Germinal center (tissue), 1 donor: ENCODE measurements around the gene ARHGDIA.
A peak's percentile ranks its signal among the peaks of the same experiment; 100 is the strongest.

Experiments used
- DNase-seq: peaks from one replicate; pipeline ENCODE4 v3.0.0; 2012; ENCODE audit warnings: mixed read lengths, low spot score

ARHGDIA gene

GRCh38 chr17:81863833-81864768, 7.0 kb downstream of the ARHGDIA start:
- DNase-seq, result no peak

GRCh38 chr17:81863123-81863675, 7.9 kb downstream of the ARHGDIA start:
- DNase-seq, result no peak

GRCh38 chr17:81860756-81861568, 10.2 kb downstream of the ARHGDIA start:
- peak; percentile 100 for DNase-seq

DNA sequence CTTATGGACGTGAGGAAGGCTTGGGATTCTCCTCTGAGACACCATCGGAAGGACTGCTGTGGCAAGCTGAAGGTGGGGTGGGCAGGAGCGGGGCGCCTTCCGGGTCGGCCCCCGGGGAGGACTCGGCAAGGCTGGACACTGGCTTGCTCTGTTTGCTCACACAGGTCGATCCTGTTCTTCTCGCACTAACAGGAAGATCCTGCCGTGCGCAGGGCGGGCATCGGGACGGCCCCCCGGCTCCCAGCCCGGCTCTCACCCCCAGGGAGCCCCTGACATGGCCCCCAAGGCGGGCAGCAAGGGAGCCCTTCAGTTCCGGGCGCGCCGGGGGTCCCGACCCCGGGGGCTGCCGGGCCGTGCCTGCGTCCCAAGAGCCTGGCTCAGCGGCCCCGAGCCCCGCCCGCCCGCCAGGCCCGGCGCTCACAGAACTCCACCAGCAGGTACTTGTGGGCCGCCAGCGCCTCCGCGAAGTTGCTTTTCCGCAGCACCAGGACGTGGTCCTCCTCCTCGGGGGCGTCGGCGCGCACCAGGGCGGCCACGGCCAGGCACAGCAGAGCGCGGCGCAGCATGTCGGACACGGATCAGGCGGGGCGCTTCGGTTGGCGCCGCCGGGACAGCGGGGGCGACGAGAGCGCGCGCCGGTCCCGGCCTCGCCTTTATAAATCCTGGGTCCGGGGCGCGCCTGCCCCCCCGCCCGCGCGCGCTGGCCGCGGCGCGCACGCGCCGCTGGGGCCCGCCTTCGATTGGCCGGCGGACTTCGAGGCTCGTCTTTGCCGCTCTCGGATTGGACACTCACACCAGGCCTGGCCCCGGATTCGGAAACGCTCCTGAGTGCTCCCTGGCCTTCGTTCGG, 11.0 kb downstream of the ARHGDIA start, which contains the start of gene P4HB:
TSS of gene P4HB (minus strand) at position 630 of the 850 bp plus-strand sequence. CDS start at position 566, 64 bp downstream.
- DNase-seq, result no peak

DNA sequence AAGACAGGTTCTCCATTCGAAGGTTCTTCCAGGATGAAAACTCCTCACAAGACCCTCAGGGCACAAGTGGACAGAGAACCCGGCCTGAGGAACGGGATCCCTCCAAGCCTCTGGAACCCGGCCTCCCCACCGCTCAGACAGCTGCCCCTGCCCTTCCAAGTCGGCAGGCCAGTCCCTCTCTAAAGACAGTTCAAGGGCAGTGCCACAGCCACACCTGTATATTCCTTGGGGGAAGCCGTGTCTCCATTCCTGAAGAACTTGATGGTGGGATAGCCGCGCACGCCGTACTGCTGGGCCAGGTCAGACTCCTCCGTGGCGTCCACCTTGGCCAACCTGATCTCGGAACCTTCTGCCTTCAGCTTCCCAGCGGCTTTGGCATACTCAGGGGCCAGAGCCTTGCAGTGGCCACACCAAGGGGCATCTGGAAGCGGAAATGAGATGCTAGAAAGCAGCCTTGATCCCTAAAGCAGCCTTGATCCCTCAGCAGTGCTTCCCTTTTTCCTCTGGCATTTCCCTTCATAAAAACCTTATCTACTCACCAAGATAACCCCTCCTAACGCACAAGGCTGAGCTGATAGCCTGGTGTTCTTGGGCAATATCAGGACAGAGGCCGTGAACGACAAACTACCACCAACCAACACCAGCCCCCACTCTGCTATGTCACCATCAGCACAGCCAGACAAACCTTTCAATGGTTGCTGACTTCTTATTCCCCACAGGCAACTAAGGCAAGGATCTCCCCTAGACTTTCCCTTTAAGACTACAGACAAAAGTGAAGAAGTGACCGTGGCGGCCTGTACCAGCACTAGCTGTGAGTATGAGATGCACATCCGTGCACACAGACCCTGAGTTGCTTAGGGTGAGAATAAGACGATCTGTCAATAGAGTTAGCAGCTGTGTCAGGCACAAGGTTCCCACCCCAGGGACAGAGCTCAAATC, 11.9 kb downstream of the ARHGDIA start:
- DNase-seq, result no peak

DNA sequence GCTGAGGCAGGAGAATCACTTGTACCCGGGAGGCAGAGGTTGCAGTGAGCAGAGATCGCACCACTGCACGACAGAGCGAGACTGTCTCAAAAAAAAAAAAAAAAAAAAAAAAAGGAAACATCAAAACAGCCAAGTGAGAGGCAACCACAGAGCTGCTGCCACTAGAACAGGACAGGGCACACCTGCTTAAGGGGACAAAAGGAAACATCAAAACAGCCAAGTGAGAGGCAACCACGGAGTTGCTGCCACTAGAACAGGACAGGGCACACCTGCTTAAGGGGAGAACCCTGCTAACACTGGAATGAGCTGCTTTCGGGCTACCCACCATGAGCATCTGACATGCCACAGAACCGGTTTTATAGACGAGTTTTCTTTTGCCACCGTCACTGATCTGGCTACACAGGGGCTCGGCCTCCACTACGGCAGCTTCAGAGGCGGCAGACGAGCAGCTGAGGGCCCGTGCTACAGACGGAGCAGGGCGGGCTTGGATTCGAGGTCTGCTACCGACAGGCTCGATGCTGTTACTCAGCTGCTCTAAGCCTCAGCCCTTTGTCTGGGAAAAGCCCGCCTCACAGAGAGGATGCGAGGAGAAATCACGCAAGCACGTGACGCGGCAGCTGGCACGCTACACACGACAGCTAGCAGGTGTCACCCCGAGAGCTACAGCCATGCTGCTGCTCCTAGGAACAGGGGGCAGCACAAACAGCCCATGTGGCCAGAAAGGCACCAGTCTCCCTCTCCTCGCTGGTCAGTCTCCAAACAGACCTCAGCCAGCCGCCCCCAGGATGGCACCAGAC, 12.8 kb downstream of the ARHGDIA start:
- DNase-seq, result no peak

- no peak for DNase-seq
Observed at GRCh38 chr17:81854974-81855774, 16.0 kb downstream of the ARHGDIA start.

- no peak for DNase-seq
Observed at GRCh38 chr17:81852237-81852636, 18.9 kb downstream of the ARHGDIA start.

GRCh38 chr17:81851423-81851822, 19.7 kb downstream of the ARHGDIA start:
- DNase-seq, result no peak

DNA sequence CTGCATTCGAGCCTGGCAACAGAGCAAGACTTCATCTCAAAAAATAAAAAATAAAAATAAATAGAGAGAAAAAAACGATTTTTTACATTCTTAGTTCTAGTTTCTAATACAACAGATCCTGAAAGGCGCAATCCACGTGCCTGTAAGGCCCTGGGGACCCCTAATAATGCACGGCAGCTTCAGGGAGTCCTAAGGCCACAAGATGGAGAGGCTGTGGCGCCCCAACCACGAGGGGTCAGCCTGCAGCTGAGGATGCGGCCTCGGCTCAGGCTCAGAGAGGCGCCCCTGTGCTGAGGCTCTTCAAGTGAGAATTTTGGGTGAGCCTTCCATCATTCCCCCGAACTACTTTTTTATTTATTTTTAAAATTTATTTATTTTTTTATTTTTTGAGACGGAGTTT, 21.7 kb downstream of the ARHGDIA start:
- no peak for DNase-seq

DNA sequence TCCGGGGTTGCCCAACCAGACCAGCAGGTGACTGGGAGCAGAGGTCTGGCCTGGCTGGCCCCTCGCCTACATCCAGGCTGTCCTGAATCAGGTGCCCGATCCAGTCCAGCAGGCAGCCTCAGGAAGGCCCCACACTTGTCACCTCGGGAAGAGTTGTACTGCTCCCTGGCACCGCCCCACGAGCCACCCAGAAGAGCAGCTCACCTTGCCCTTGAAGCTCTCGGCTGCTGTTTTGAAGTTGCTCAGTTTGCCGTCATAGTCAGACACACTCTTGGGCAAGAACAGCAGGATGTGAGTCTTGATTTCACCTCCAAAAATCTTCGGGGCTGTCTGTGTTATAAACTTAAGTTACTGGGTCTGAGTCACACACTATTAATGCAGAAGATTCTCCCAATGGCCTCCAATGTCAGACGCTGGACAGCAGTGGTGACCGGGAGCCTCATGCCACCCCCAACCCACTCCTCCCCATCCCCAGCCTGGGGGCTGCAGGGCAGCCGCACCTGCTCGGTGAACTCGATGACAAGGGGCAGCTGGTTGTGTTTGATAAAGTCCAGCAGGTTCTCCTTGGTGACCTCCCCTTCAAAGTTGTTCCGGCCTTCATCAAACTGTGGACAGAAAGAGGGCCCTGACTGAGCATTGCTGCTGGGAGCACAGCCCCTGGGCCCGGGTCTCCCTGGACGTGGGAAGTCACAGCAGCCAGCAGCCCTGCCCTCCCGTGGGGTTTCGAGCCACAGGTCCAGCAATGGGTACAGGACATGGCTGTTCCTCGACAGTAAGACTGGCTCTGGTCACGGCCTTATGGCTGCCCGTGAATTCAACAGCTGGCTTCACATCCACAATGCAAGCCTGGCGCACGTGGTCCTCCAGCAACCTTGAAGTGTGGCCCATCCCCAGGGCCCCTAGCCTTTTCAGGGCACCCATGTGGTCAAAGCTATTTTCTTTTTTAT, 24.1 kb downstream of the ARHGDIA start:
- DNase-seq, result no peak

DNA sequence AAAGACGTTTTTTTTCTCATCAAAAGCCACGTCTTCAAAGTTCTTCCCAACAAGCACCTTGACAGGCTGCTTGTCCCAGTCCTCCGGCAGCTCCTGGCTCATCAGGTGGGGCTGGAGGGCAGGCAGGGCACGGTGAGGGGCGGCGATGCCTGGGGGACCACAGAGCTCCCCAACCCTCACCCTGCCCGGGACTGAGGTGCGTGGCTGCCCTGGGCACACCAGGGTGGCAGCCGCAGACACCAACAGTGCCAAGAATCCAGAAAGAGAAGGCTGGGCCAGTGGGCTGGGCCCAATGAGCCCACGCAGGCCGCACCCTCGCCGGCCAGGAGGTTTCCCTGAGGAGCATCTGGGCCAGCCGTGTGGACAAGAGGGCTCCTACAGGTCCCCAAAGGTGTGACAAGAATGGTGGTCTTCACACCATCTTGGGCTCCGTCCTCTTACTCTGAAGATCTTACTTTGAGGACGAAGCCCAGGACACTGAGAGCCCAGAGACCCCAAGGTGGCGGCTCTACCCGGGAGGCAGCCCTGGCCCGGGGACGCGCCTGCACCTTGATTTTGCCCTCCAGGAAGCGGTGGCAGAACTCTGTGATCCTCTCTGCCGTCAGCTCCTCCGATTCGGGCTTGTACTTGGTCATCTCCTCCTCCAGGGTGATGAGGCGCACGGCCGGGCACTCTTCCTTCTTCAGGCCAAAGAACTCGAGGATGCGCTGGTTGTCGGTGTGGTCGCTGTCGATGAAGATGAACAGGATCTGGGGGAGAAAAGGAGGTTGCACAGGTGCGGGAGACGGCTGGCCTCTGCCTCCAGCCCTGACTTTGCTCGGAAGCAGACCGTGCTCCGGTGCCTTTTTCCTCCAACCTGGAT, 25.0 kb downstream of the ARHGDIA start:
- no peak for DNase-seq

DNA sequence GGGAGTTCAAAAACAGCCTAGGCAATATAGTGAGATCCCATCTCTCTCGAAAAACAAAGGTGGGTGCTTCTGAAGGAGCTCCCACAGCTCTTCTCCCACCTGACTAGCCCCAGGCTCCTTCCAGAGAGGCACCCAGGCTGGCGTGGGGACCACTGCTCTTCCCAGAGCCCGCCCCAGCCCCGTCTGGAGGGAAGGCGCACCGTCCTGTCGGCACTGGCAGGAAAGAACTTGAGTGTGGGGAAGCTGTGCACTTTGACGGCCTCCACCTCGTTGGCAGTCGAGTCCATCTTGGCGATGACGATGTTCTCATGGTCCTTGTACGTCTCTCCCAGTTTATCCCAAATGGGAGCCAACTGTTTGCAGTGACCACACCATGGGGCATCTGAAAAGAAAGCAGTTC, 25.8 kb downstream of the ARHGDIA start:
- DNase-seq, result no peak

GRCh38 chr17:81844887-81845286, 26.2 kb downstream of the ARHGDIA start:
- DNase-seq, result no peak

GRCh38 chr17:81844327-81844851, 26.7 kb downstream of the ARHGDIA start:
- DNase-seq, result no peak

DNA sequence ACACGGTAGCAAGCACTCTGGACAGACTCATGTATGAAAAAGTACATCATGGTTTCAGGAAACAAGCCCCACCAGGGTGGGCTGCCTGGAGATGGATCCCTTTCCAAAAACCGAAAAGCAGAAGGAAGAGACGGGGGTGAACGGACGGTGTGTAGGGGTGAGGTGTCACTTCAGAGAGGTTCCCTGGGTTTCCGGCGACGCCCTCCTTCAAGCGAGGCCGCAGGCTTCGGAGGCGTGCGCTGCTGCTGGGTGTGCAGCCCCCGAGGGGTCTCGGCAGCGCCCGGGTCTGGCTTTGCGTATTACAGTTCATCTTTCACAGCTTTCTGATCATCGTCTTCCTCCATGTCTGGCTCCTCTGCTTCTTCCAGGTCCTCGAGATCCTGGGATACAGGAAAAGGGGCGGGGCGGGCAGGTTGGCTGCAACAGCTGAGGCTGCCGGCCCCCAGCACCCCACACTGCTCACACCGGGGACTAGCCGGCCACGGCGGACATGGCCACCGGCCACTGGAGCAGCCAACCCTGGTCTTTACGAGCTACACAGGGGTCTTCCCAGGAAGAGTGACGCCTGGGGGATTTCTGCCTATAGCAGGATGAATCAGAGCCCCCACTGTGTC, 27.3 kb downstream of the ARHGDIA start:
- no peak for DNase-seq
